Femur (tissue), 1 donor: ENCODE measurements around the gene TACR2.

Experiments used
- DNase-seq: peaks from one replicate; pipeline ENCODE4 v3.0.0-alpha.2; 2017

The TACR2 gene

GRCh38 chr10:69400936-69401335, 15.8 kb downstream of the TACR2 start:
- no peak for DNase-seq

- no peak for DNase-seq
These were observed 18.3 kb downstream of the TACR2 start for GRCh38 chr10:69398466-69398865.

- DNase-seq: no peak
These were observed 18.7 kb downstream of the TACR2 start for GRCh38 chr10:69397972-69398371.

- no peak for DNase-seq
These were observed 22.7 kb downstream of the TACR2 start for GRCh38 chr10:69394020-69394419.

- peak; percentile 89 for DNase-seq
These were observed 24.2 kb downstream of the TACR2 start for GRCh38 chr10:69392481-69393000.

- no peak for DNase-seq
These were observed 25.6 kb downstream of the TACR2 start for GRCh38 chr10:69391158-69391557.

- peak; percentile 50 for DNase-seq
These were observed 26.8 kb downstream of the TACR2 start for GRCh38 chr10:69389827-69390490.

- DNase-seq: no peak
These were observed 28.2 kb downstream of the TACR2 start for GRCh38 chr10:69388488-69388887.

- no peak for DNase-seq
These were observed 29.2 kb downstream of the TACR2 start for GRCh38 chr10:69387500-69387899.

GRCh38 chr10:69385454-69386350, 31.0 kb downstream of the TACR2 start:
- no peak for DNase-seq

GRCh38 chr10:69384320-69384719, 32.4 kb downstream of the TACR2 start:
- no peak for DNase-seq

GRCh38 chr10:69383558-69383957, 33.2 kb downstream of the TACR2 start:
- no peak for DNase-seq

- no peak for DNase-seq
These were observed 34.2 kb downstream of the TACR2 start for GRCh38 chr10:69382382-69383117.

GRCh38 chr10:69379800-69380199, 36.9 kb downstream of the TACR2 start:
- DNase-seq: no peak

GRCh38 chr10:69377933-69378332, 38.8 kb downstream of the TACR2 start:
- no peak for DNase-seq

GRCh38 chr10:69377191-69377590, 39.5 kb downstream of the TACR2 start:
- DNase-seq: no peak

- no peak for DNase-seq
These were observed 40.1 kb downstream of the TACR2 start for GRCh38 chr10:69376662-69377061.

GRCh38 chr10:69375307-69376151, 41.2 kb downstream of the TACR2 start:
- peak; percentile 56 for DNase-seq

GRCh38 chr10:69374931-69375306, 41.8 kb downstream of the TACR2 start:
- no peak for DNase-seq

GRCh38 chr10:69374242-69374641, 42.5 kb downstream of the TACR2 start:
- DNase-seq: no peak

GRCh38 chr10:69372126-69372980, 44.4 kb downstream of the TACR2 start:
- no peak for DNase-seq
